8988T (cell line): ENCODE results near the gene B3GNT7.
A peak's percentile ranks its signal among the peaks of the same experiment; 100 is the strongest.
"Not testable (repeated sequence)": the region's sequence is repeated elsewhere in the genome, so short reads cannot be mapped to it uniquely, and the experiment has no call there.

Experiments
- DNase-seq: peaks from one replicate; pipeline ENCODE4 v3.0.0; 2011

Gene B3GNT7

GRCh38 chr2:231386446-231386845 is 9.1 kb upstream of the B3GNT7 start:
- DNase-seq: no peak

DNA sequence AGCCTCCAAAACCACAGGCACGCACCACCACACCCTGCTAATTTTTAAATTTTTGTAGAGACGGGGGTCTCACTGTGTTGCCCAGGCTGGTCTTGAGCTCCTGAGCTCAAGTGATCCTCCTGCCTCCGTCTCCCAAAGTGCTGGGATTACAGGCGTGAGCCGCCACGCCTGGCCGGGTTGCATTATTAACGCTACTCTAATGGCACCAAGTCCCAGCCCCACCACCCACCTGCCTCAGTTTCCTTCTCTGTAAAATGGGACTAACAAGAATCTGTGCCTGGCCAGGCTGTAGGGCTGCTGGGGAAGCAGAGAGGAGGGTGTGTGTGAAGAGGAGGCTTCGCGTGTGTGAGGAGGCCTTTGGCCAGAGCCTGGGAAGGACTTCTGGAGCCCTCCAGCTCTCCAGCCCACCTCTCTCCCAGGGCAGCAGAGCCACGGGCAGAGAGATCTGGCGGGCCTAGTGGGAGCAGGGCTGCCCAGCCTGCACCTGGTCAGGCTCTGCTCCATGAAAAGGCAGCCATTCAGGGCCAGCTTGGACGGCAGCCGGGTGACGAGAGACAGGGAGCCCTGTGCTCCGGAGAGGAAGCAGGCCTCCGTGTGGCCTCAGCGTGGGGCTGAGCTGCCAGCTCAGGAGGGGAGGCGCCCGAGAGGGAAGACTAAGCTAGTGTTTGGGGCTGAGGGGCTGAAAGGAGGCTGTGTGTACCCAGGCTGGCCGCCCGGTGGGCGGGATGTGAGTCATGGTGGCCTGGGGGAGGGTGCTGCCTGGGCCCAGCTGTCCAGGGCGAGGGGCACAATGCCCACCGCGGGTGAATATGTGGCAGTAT is 7.4 kb upstream of the B3GNT7 start:
- DNase-seq: no peak

GRCh38 chr2:231388725-231389346 is 6.7 kb upstream of the B3GNT7 start:
- no peak for DNase-seq

- no peak for DNase-seq
Observed at GRCh38 chr2:231390667-231391066, 4.8 kb upstream of the B3GNT7 start.

GRCh38 chr2:231391981-231392380 is 3.5 kb upstream of the B3GNT7 start:
- DNase-seq: no peak

GRCh38 chr2:231392431-231393148 is 2.9 kb upstream of the B3GNT7 start:
- DNase-seq: no peak

DNA sequence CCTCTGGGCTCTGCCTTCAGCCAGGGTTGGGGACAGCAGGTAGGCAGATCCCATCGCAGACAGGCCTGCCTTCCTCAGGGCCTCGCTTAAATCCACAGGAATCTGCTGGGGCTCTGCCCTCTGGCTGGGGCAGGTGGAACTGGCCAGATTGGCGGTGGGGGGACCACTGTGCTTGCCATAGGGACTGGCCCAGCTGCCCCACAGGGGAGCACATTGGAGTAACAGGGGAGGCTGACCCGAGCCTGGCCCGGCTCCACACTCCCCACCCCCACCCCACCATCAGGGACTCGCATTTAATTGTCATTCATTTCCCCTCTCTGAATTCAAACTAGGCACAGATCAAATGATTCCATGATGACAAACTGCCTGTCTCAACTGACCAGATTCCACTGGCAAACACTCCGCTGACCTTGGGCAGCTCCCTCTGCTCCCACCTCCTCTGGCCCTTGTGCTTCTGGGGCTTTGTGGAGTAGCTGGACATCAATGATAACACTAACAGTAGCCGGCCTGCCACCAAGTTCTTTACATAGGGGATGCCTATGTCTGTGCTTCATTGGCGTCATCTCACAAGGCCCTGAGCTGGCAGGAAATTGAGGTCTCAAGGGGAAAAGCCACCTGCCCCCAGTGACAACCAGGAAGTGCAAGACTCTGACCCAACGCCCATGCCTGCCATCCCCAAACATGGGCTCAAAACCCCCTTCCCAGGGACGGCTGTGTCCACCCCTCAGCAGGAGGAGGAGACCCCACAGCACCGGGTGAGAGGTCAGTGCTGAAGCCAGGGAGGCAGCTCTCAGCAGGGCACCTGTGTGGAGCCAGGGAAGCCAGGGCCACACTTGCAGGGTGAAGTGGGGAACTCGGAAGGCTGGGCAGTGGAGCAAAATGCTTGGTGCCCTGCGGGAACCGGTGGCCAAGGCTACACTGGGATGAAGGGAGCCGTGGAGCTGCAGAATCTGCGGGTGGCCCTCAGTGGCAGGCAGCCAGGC is 2.1 kb upstream of the B3GNT7 start:
- DNase-seq: peak; percentile 83

DNA sequence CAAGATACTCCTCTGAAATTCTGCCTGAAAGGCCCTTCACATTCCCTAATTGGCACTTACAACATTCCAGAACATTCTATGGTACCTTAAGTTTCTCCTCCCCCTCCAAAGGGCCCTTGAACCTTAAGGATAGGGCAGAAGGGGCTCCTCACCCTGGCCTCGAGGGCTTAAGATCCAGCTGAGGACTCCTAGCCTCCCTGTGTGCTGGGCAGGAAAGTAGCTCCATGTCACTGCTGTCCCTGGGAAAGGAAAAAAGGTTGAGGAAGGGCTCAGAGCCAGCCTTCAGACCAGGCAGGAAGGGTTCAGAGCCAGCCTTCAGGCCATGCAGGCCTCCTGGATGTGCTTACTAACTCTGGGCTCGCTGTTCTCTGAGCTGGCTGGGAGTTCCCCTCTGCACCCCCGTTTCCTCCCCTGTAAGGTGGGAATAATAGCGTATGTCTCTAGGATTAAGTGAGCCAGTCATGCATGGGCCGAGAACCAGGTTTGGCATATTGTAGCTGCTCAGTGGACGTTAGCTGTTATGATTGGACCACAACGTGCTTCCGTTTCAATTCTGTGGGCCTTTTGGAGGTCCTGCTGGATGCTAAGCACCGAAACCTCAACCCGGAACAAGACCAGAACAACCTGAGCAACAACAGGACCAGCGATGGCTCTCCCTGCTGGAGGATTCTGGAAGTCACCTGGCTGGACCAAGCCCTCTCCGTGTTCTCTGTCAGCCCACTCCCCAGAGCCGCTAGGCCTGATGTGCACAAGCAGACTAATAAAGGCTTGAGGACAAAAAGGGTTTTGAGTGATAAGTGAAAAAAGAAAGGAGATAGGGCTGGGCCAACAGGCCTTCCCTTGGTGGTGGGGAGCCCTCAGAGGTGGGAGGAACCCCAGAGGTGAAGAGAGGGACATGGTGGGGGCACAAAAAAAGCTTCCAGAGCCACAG is 1.0 kb upstream of the B3GNT7 start:
- peak; percentile 82 for DNase-seq

DNA sequence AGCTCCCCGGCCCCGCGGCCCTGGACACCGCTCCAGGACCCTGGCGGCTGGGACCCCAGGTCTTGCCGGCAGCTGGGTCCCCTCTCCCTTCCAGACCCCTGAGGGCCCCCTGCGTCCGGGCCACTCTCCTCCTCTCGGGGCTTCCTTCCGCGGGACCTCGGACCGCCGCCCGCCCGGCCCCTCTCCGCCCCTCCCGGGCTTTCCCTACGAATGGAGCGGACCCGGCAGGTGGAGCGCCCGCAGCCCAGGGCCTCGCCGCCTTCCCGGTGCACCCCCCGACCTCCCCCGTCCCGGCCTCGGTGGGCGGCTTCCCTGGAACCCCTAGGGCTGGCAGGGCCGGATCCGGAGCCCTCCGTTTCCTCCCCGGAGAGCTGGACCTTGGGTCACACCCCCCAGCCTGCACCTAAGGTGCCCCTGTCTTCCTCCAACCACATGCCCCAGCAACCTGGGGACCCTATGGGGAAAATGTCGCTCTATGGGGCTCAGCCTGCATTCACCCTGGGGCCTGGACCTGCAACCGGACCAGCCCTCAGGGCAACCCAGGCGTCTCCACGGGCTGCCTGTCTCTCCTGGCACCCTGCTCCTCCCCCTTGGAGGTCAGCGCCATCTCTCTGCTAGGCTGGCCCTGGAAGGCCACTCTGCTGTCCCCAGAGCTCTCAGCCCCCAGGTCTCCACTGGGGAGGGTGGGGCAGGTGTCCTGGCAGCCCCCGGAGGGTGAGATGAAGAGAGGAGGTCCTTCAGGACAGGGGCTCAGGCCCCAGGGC is 730 bp downstream of the B3GNT7 start:
- DNase-seq: peak; percentile 60

- DNase-seq: peak; percentile 53
Observed at GRCh38 chr2:231397011-231397927, 1.8 kb downstream of the B3GNT7 start.

DNA sequence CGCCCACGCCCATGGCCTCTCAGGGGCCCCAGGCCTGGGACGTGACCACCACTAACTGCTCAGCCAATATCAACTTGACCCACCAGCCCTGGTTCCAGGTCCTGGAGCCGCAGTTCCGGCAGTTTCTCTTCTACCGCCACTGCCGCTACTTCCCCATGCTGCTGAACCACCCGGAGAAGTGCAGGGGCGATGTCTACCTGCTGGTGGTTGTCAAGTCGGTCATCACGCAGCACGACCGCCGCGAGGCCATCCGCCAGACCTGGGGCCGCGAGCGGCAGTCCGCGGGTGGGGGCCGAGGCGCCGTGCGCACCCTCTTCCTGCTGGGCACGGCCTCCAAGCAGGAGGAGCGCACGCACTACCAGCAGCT is 2.4 kb downstream of the B3GNT7 start:
- no peak for DNase-seq

DNA sequence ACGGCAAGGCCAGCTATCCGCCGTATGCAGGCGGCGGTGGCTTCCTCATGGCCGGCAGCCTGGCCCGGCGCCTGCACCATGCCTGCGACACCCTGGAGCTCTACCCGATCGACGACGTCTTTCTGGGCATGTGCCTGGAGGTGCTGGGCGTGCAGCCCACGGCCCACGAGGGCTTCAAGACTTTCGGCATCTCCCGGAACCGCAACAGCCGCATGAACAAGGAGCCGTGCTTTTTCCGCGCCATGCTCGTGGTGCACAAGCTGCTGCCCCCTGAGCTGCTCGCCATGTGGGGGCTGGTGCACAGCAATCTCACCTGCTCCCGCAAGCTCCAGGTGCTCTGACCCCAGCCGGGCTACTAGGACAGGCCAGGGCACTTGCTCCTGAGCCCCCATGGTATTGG is 3.1 kb downstream of the B3GNT7 start:
- no peak for DNase-seq

DNA sequence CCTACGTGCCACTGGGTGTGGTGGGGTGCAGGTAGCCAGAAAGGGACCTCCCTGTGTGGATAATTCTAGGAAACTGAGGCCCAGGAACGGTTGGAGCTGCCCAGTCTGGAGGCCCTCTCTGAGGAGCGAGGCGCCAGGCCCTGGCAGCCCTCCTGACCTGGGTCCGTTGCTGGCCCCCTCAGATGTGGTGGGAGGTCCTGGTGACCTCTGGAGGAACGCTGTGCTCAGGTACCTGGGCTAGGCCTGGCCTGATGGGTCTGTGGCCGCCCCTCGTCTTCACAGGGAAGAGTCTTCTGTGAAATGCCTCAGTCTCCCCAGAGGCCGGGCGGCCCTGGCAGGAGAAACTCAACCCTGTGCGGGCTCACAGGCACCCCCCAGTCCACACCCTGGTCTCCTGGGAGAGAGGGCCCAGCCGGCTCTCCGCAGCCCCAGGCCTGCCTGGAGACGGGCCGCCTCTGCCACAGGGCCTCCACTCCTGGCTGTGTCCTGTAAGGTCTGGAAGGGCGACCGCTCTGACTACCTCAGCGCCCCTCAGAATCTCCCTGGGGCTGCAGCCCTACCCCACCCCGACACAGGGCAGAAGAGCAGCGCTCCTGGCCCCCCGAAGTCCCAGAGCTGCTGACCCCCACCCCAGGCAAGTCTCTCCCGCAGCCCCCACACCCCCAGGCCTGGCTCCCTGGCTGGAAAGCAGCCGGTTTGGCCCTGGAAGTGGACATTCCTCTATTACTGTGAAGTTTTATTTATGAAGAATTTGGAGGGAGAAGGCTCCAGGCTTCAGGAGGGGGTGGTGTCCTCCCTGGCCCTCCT is 3.7 kb downstream of the B3GNT7 start:
- no peak for DNase-seq

DNA sequence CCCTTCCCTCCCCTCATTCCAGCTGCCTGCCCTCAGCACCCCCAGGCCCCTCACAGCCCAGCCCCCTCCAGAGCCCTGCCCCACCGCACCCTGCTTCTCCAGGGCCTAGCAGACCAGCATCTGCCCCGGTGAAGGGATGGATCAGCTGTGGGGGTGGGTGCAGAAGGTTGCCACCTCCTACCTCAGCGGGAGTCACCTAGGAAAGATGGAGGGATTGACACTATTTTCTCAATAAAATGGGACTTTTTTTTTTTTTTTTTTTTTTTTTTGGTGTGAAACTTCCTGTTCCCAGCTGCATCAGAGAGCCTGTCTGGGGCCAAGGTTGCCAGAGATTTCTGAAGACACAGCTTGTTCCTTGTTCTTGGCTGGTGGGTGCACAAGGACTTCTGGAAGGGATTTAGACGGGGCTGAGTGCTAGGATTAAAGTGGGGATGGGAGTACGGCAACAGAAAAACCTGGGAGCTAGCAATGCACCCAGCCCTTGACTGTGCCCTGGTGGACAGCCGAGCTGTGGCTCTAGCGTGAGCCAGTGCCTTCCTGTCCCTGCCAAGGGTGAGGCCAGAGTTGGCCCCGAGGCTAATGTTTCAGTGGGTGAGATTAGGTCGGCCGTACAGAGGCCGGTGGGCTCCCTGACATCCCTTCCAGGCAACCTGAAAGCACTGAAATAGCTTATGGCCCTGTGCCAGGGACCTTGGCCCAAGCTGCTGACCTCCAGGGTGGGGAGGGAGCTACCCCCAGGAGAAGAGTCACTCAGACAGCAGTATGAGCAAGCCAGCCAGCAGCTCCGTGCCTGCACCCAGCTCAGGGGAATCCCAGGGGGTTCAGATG is 4.6 kb downstream of the B3GNT7 start:
- DNase-seq: peak; percentile 89

GRCh38 chr2:231400681-231401080 is 5.2 kb downstream of the B3GNT7 start:
- not testable (repeated sequence) for DNase-seq

GRCh38 chr2:231401101-231401500 is 5.6 kb downstream of the B3GNT7 start:
- not testable (repeated sequence) for DNase-seq

- DNase-seq: not testable (repeated sequence)
Observed at GRCh38 chr2:231403421-231404182, 8.1 kb downstream of the B3GNT7 start.
